HL-60 (cell line): Measurements from ENCODE around the gene FOXO6.

Source experiments
- GABPA ChIP-seq: IDR thresholded peaks from 2 replicates; pipeline ENCODE4 v1.6.1; 2012; ENCODE audit warnings: low read depth
- POLR2AphosphoS5 ChIP-seq: IDR thresholded peaks from 2 replicates; pipeline ENCODE4 v1.6.1; 2012; ENCODE audit warnings: low read depth
- TF ChIP-seq, protein P1 (sequence below): IDR thresholded peaks from one replicate; pipeline ENCODE4 v1.5.1; 2011; ENCODE audit warnings: low read length, control low read depth, inconsistent platforms; ENCODE audit not compliant: insufficient read depth

DNA sequence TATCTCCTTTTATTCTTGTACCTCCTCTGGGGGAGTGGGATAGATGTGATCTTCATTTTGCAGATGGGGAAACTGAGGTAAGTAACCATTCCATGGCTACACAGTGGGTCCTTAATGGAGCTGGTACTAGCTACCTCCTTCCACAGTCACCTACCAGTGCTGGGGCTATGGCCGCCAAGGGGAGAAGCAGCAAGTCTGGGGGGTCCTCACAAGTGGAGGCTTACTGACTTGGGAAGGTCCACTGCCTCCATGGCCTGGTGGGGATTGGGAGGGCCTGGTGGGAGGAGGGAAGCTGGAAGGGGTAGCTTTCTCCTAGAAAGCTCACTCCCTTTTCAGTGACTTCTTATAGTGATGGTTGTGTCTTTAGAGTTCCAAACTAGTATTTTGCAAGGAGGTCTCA, 5.9 kb upstream of the FOXO6 start:
- TF ChIP-seq, protein P1, sequence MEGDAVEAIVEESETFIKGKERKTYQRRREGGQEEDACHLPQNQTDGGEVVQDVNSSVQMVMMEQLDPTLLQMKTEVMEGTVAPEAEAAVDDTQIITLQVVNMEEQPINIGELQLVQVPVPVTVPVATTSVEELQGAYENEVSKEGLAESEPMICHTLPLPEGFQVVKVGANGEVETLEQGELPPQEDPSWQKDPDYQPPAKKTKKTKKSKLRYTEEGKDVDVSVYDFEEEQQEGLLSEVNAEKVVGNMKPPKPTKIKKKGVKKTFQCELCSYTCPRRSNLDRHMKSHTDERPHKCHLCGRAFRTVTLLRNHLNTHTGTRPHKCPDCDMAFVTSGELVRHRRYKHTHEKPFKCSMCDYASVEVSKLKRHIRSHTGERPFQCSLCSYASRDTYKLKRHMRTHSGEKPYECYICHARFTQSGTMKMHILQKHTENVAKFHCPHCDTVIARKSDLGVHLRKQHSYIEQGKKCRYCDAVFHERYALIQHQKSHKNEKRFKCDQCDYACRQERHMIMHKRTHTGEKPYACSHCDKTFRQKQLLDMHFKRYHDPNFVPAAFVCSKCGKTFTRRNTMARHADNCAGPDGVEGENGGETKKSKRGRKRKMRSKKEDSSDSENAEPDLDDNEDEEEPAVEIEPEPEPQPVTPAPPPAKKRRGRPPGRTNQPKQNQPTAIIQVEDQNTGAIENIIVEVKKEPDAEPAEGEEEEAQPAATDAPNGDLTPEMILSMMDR = no peak
- TF ChIP-seq GABPA = no peak
- no peak for TF ChIP-seq POLR2AphosphoS5
